SU-DHL-6 (cell line): ENCODE data around the gene NFIC.
A peak's percentile ranks its signal among the peaks of the same experiment; 100 is the strongest.

Source experiments
- H2AFZ ChIP-seq: fragments of 200-600 bp; sonication (generic); 2 replicates; pipeline ENCODE4 v1.6.1; 2014; ENCODE audit warnings: low read depth, mild to moderate bottlenecking, moderate library complexity, mixed read lengths, antibody characterized with exemption, low read length; ENCODE audit not compliant: severe bottlenecking
- H3F3A ChIP-seq: fragments of 200-600 bp; shearing (Covaris generic); 2 replicates; pipeline ENCODE4 v1.6.0; 2016; ENCODE audit warnings: antibody characterized with exemption, mild to moderate bottlenecking; ENCODE audit not compliant: insufficient read depth
- H3K27ac ChIP-seq: fragments of 200-600 bp; sonication (generic); 2 replicates; pipeline ENCODE4 v1.5.1; 2016; ENCODE audit warnings: low read depth, mild to moderate bottlenecking, low read length, moderate library complexity, mixed read lengths
- H3K27me3 ChIP-seq: fragments of 200-600 bp; sonication (generic), shearing (Covaris generic); 2 replicates; pipeline ENCODE4 v1.6.0; 2014; ENCODE audit warnings: mild to moderate bottlenecking, low read length
- H3K36me3 ChIP-seq: fragments of 200-600 bp; sonication (generic); 2 replicates; pipeline ENCODE4 v1.6.1; 2014; ENCODE audit warnings: mild to moderate bottlenecking, low read length, mixed read lengths
- H3K4me2 ChIP-seq: fragments of 300-600, 200-600 bp; shearing (Covaris generic), sonication (generic); 2 replicates; pipeline ENCODE4 v1.6.0; 2014; ENCODE audit warnings: low read length, low read depth, mild to moderate bottlenecking; ENCODE audit not compliant: poor library complexity, severe bottlenecking
- H3K4me3 ChIP-seq: fragments of 200-600 bp; sonication (generic); 2 replicates; pipeline ENCODE4 v1.5.1; 2014; ENCODE audit warnings: antibody characterized with exemption, low read length, mild to moderate bottlenecking, mixed read lengths; ENCODE audit not compliant: insufficient read depth, poor library complexity, severe bottlenecking
- H3K79me2 ChIP-seq: fragments of 200-600 bp; sonication (generic); 2 replicates; pipeline ENCODE4 v1.6.1; 2014; ENCODE audit warnings: mild to moderate bottlenecking, low read length, moderate library complexity; ENCODE audit not compliant: insufficient read depth
- H3K9ac ChIP-seq: fragments of 200-600 bp; sonication (generic); 2 replicates; pipeline ENCODE4 v1.7.0; 2014; ENCODE audit warnings: mild to moderate bottlenecking, low read length
- H3K9me2 ChIP-seq: fragments of 200-600 bp; sonication (generic); replicated peaks from 2 replicates; pipeline ENCODE4 v1.6.1; 2014; ENCODE audit warnings: low read length; ENCODE audit not compliant: insufficient read depth
- H3K9me3 ChIP-seq: fragments of 200-600 bp; sonication (generic); 2 replicates; pipeline ENCODE4 v1.6.1; 2014; ENCODE audit warnings: low read length, mixed read lengths; ENCODE audit not compliant: insufficient read depth
- H4K20me1 ChIP-seq: fragments of 200-600 bp; sonication (generic); 2 replicates; pipeline ENCODE4 v1.6.1; 2014; ENCODE audit warnings: low read depth, mild to moderate bottlenecking, antibody characterized with exemption, low read length, moderate library complexity, mixed read lengths
- CTCF ChIP-seq: fragments of 200-600 bp; sonication (generic); IDR thresholded peaks from one replicate; pipeline ENCODE4 v1.5.1; 2017; ENCODE audit warnings: antibody characterized with exemption, mild to moderate bottlenecking, low read length, moderate library complexity; ENCODE audit not compliant: insufficient read depth, poor library complexity, severe bottlenecking
- EZH2phosphoT487 ChIP-seq: fragments of 200-600 bp; sonication (generic), shearing (Covaris generic); conservative IDR thresholded peaks from 2 replicates; pipeline ENCODE4 v1.6.1; 2018; ENCODE audit warnings: mild to moderate bottlenecking, antibody characterized with exemption, low read length, moderate library complexity, mixed read lengths

Gene NFIC

GRCh38 chr19:3323026-3323425 is 43.4 kb upstream of the NFIC start:
- Histone ChIP-seq H3K9me2 (no peaks in the 10 kb centered on the region), H4K20me1 (no peaks in the 10 kb centered on the region), H3K36me3 (no peaks in the 10 kb centered on the region), H2AFZ (no peak overlapping the region), H3F3A (no peaks in the 10 kb centered on the region), H3K4me3 (no peak overlapping the region), H3K27me3 (no peaks in the 10 kb centered on the region), H3K27ac (no peak overlapping the region), H3K9me3 (no peaks in the 10 kb centered on the region), H3K4me2 (no peak overlapping the region), H3K9ac (no peak overlapping the region), H3K79me2 (no peaks in the 10 kb centered on the region)
- TF ChIP-seq EZH2phosphoT487: no peak
- TF ChIP-seq CTCF: no peak

GRCh38 chr19:3323658-3324057 is 42.7 kb upstream of the NFIC start:
- Histone ChIP-seq H3K27me3 (no peaks in the 10 kb centered on the region), H3K9me2 (no peaks in the 10 kb centered on the region), H3K79me2 (no peaks in the 10 kb centered on the region), H3F3A (no peaks in the 10 kb centered on the region), H3K9ac (no peak overlapping the region), H4K20me1 (no peaks in the 10 kb centered on the region), H3K4me2 (no peak overlapping the region), H3K9me3 (no peaks in the 10 kb centered on the region), H2AFZ (no peak overlapping the region), H3K4me3 (no peak overlapping the region), H3K27ac (no peak overlapping the region), H3K36me3 (no peaks in the 10 kb centered on the region)
- no peak for TF ChIP-seq EZH2phosphoT487
- no peak for TF ChIP-seq CTCF

GRCh38 chr19:3324405-3324856 is 42.0 kb upstream of the NFIC start:
- Histone ChIP-seq H3K36me3 (no peaks in the 10 kb centered on the region), H3K4me3 (no peak overlapping the region), H4K20me1 (no peaks in the 10 kb centered on the region), H3F3A (no peaks in the 10 kb centered on the region), H3K27me3 (no peaks in the 10 kb centered on the region), H3K9me2 (no peaks in the 10 kb centered on the region), H3K79me2 (no peaks in the 10 kb centered on the region), H3K4me2 (no peak overlapping the region), H3K27ac (no peak overlapping the region), H3K9ac (no peak overlapping the region), H2AFZ (no peak overlapping the region), H3K9me3 (no peaks in the 10 kb centered on the region)
- TF ChIP-seq CTCF (peak; percentile 60), EZH2phosphoT487 (no peak)
